GM18858 (cell line): ENCODE data around the gene ULK3.
A peak's percentile ranks its signal among the peaks of the same experiment; 100 is the strongest.

Source experiments
- ATAC-seq: cut with Tn5 transposase; IDR thresholded peaks from one replicate; pipeline ENCODE4 v1.9.1; 2021; ENCODE audit not compliant: unreplicated experiment

The ULK3 gene

GRCh38 chr15:74787251-74788041 lies 55.5 kb downstream of the ULK3 start:
- peak; percentile 27 for ATAC-seq

- no peak for ATAC-seq
Measured at GRCh38 chr15:74786551-74787165, 56.3 kb downstream of the ULK3 start.
